ENCODE measurements around the gene TAAR1. TPM values are rescaled to one million over a fixed set of nuclear protein-coding genes. Genes with fewer than 3 reads are reported as not detected.

Gene TAAR1
- total RNA-seq, 1 experiment from 2014 or later: not detected

- no peak overlapping the region for H3K4me2 ChIP-seq (ENCODE audit: low read length)
- no TSS peak for BruUV-seq (replicated peaks)
- H3K4me1 ChIP-seq (ENCODE audit: control insufficient read depth in 1 of 2, insufficient read depth in 2 of 2, low read length in 2 of 2): peaks cover 0 to 5% of the 10 kb centered on the region in 2 experiments; a peak in 1 of 4 replicates
- CTCF ChIA-PET: interaction anchor here (2.2 kb wide), 1 partner anchor 8 kb away, joined by 6 read pairs; no protein-coding TSS in a partner anchor
- H3K9me2 ChIP-seq (ENCODE audit: insufficient read depth): no peaks in the 10 kb centered on the region
- H3K27me3 ChIP-seq (ENCODE audit: insufficient read depth, low read length): no peaks in the 10 kb centered on the region
- H3K27ac ChIP-seq (ENCODE audit: low read depth, low read length): no peak overlapping the region
- H3K4me3 ChIP-seq (replicated peaks in 1 of 2; ENCODE audit: low read depth in 1 of 2, low read length in 2 of 2): no peak overlapping the region
- ATAC-seq (no peak), DNase-seq (ENCODE audit: low read depth, low spot score) (no peak)
- intact Hi-C loops (cut with micrococcal nuclease): no loop called here
- no peaks in the 10 kb centered on the region for H3K9me3 ChIP-seq (ENCODE audit: control insufficient read depth in 1 of 2, insufficient read depth in 1 of 2, low read depth in 1 of 2, low read length in 2 of 2)
- no peaks in the 10 kb centered on the region for H4K20me1 ChIP-seq (ENCODE audit: insufficient read depth)
- H3K79me2 ChIP-seq (ENCODE audit: insufficient read depth, low read length): no peaks in the 10 kb centered on the region
- TF ChIP-seq POLR2AphosphoS5 (IDR thresholded peaks at IDR 0.05; ENCODE audit: low read depth, low read length) (no peak), ELF1 (IDR thresholded peaks at IDR 0.05; ENCODE audit: borderline replicate concordance, low read depth) (no peak)
- TF ChIP-seq, protein P1, sequence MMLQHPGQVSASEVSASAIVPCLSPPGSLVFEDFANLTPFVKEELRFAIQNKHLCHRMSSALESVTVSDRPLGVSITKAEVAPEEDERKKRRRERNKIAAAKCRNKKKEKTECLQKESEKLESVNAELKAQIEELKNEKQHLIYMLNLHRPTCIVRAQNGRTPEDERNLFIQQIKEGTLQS (IDR thresholded peaks at IDR 0.05): no peak
- RAD21 ChIA-PET (ENCODE audit: low non-redundant PET in 1 of 2, low total read pairs in 2 of 2, uncharacterized antibody in 2 of 2, unreplicated experiment in 2 of 2): no interaction called here
- H3K9ac ChIP-seq (ENCODE audit: low read length): no peak overlapping the region
- no peak overlapping the region for H2AFZ ChIP-seq (ENCODE audit: low read depth, low read length, poor library complexity, severe bottlenecking)
- POLR2A ChIA-PET: no interaction called here
- no peaks in the 10 kb centered on the region for H3K36me3 ChIP-seq (ENCODE audit: control insufficient read depth in 1 of 2, insufficient read depth in 2 of 2, low read length in 2 of 2)
Measured at GRCh38 chr6:132661906-132662305, 2.9 kb upstream of the TAAR1 start.

- ChIA-PET POLR2A (no interaction called here), CTCF (no interaction called here)
- no peak for DNase-seq (ENCODE audit: low read depth, low spot score)
Measured at GRCh38 chr6:132651062-132651461, 7.9 kb downstream of the TAAR1 start.

More at GRCh38 chr6:132651062-132651461, 7.9 kb downstream of the TAAR1 start:
- H3K79me2 ChIP-seq (ENCODE audit: insufficient read depth, low read length): no peaks in the 10 kb centered on the region
- TF ChIP-seq CEBPB (IDR thresholded peaks at IDR 0.05; ENCODE audit: low read depth) (no peak), POLR2A (IDR thresholded peaks at IDR 0.05; ENCODE audit: borderline replicate concordance, extremely low read depth, insufficient read depth, insufficient read length) (no peak), TCF7L2 (IDR thresholded peaks at IDR 0.05; ENCODE audit: borderline replicate concordance, extremely low read depth, insufficient read depth, insufficient read length) (no peak), CBX3 (IDR thresholded peaks at IDR 0.05; ENCODE audit: low read depth) (no peak), EGR1 (IDR thresholded peaks at IDR 0.05; ENCODE audit: low read depth) (no peak)
- no peaks in the 10 kb centered on the region for H3K9me3 ChIP-seq (ENCODE audit: control insufficient read depth in 1 of 2, insufficient read depth in 1 of 2, low read depth in 1 of 2, low read length in 2 of 2)
- H4K20me1 ChIP-seq (ENCODE audit: insufficient read depth): no peaks in the 10 kb centered on the region
- no peak overlapping the region for H2AFZ ChIP-seq (ENCODE audit: low read depth, low read length, poor library complexity, severe bottlenecking)
- intact Hi-C loops (cut with micrococcal nuclease): no loop called here
- no peaks in the 10 kb centered on the region for H3K4me1 ChIP-seq (ENCODE audit: control insufficient read depth in 1 of 2, insufficient read depth in 2 of 2, low read length in 2 of 2)
- no peak overlapping the region for H3K27ac ChIP-seq (ENCODE audit: low read depth, low read length)
- no peaks in the 10 kb centered on the region for H3K27me3 ChIP-seq (ENCODE audit: insufficient read depth, low read length)
- H3K9me2 ChIP-seq (ENCODE audit: insufficient read depth): no peaks in the 10 kb centered on the region
- no peak overlapping the region for H3K9ac ChIP-seq (ENCODE audit: low read length)
- no TSS peak for BruUV-seq (replicated peaks)
- no peak for ATAC-seq
- RAD21 ChIA-PET (ENCODE audit: low non-redundant PET in 1 of 2, low total read pairs in 2 of 2, uncharacterized antibody in 2 of 2, unreplicated experiment in 2 of 2): no interaction called here
- no peaks in the 10 kb centered on the region for H3K36me3 ChIP-seq (ENCODE audit: control insufficient read depth in 1 of 2, insufficient read depth in 2 of 2, low read length in 2 of 2)
- H3K4me2 ChIP-seq (ENCODE audit: low read length): no peak overlapping the region
- H3K4me3 ChIP-seq (replicated peaks in 1 of 2; ENCODE audit: low read depth in 1 of 2, low read length in 2 of 2): no peak overlapping the region
